RWPE2 (cell line): Measurements from ENCODE around the gene ADORA3.

Experiments used
- ATAC-seq: fragments of 200-7000 bp; cut with Tn5 transposase; 3 replicates; pipeline ENCODE4 v1.9.1; 2021; ENCODE audit warnings: low read depth
- DNase-seq: peaks from one replicate; pipeline ENCODE4 v3.0.0-alpha.2; 2020; ENCODE audit warnings: low spot score
- H3K27ac ChIP-seq: fragments of 450-650 bp; 2 replicates; pipeline ENCODE4 v1.5.1; 2017; ENCODE audit warnings: mild to moderate bottlenecking; ENCODE audit not compliant: poor library complexity, severe bottlenecking
- H3K27me3 ChIP-seq: fragments of 250-450 bp; sonication (Bioruptor Pico); 2 replicates; pipeline ENCODE4 v1.5.1; 2021; ENCODE audit warnings: mild to moderate bottlenecking, moderate library complexity; ENCODE audit not compliant: insufficient read depth, poor library complexity, severe bottlenecking
- H3K36me3 ChIP-seq: fragments of 250-450 bp; sonication (Bioruptor Pico); 2 replicates; pipeline ENCODE4 v1.5.1; 2020; ENCODE audit warnings: low read depth, mild to moderate bottlenecking, moderate library complexity
- H3K4me1 ChIP-seq: fragments of 250-450 bp; sonication (Bioruptor Pico); 2 replicates; pipeline ENCODE4 v1.5.1; 2021; ENCODE audit warnings: mild to moderate bottlenecking, moderate library complexity; ENCODE audit not compliant: insufficient read depth, poor library complexity, severe bottlenecking
- H3K4me3 ChIP-seq: fragments of 250-450 bp; sonication (Bioruptor Pico); 2 replicates; pipeline ENCODE4 v1.5.1; 2021; ENCODE audit warnings: mild to moderate bottlenecking, moderate library complexity; ENCODE audit not compliant: severe bottlenecking
- H3K9me3 ChIP-seq: fragments of 250-450 bp; sonication (Bioruptor Pico); 2 replicates; pipeline ENCODE4 v1.5.1; 2021; ENCODE audit warnings: mild to moderate bottlenecking, moderate library complexity; ENCODE audit not compliant: severe bottlenecking
- TF ChIP-seq, protein P1 (sequence below): fragments of 450-650 bp; IDR thresholded peaks from one replicate; pipeline ENCODE4 v1.5.1; 2017; ENCODE audit warnings: mild to moderate bottlenecking, moderate library complexity; ENCODE audit not compliant: poor library complexity, severe bottlenecking

The ADORA3 gene

GRCh38 chr1:111462370-111463028, 40.9 kb downstream of the ADORA3 start:
- no peaks in the 10 kb centered on the region for H3K4me1 ChIP-seq
- TF ChIP-seq, protein P1, sequence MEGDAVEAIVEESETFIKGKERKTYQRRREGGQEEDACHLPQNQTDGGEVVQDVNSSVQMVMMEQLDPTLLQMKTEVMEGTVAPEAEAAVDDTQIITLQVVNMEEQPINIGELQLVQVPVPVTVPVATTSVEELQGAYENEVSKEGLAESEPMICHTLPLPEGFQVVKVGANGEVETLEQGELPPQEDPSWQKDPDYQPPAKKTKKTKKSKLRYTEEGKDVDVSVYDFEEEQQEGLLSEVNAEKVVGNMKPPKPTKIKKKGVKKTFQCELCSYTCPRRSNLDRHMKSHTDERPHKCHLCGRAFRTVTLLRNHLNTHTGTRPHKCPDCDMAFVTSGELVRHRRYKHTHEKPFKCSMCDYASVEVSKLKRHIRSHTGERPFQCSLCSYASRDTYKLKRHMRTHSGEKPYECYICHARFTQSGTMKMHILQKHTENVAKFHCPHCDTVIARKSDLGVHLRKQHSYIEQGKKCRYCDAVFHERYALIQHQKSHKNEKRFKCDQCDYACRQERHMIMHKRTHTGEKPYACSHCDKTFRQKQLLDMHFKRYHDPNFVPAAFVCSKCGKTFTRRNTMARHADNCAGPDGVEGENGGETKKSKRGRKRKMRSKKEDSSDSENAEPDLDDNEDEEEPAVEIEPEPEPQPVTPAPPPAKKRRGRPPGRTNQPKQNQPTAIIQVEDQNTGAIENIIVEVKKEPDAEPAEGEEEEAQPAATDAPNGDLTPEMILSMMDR, result no peak
- no peak overlapping the region for H3K27ac ChIP-seq
- DNase-seq (no peak), ATAC-seq (no peak)
- no peaks in the 10 kb centered on the region for H3K9me3 ChIP-seq
- no peaks in the 10 kb centered on the region for H3K27me3 ChIP-seq
- H3K4me3 ChIP-seq, result no peak overlapping the region
- peaks cover 53% of the 10 kb centered on the region for H3K36me3 ChIP-seq

- ATAC-seq (no peak), DNase-seq (no peak)
- no peaks in the 10 kb centered on the region for H3K4me1 ChIP-seq
- peaks cover 60% of the 10 kb centered on the region for H3K36me3 ChIP-seq
- no peaks in the 10 kb centered on the region for H3K9me3 ChIP-seq
- H3K4me3 ChIP-seq, result no peak overlapping the region
- H3K27ac ChIP-seq, result no peak overlapping the region
- TF ChIP-seq, protein P1, result no peak
- no peaks in the 10 kb centered on the region for H3K27me3 ChIP-seq
Observed at GRCh38 chr1:111461765-111462164, 41.7 kb downstream of the ADORA3 start.

- Histone ChIP-seq H3K4me3 (no peak overlapping the region), H3K4me1 (peaks cover under 1% of the 10 kb centered on the region), H3K27ac (no peak overlapping the region), H3K9me3 (no peaks in the 10 kb centered on the region), H3K36me3 (peaks cover 89% of the 10 kb centered on the region), H3K27me3 (no peaks in the 10 kb centered on the region)
- DNase-seq (no peak), ATAC-seq (no peak)
- TF ChIP-seq, protein P1, result no peak
Observed at GRCh38 chr1:111455642-111456031, 47.8 kb downstream of the ADORA3 start.

- Histone ChIP-seq H3K4me3 (no peak overlapping the region), H3K9me3 (no peaks in the 10 kb centered on the region), H3K27me3 (no peaks in the 10 kb centered on the region), H3K27ac (no peak overlapping the region), H3K36me3 (peaks cover 89% of the 10 kb centered on the region), H3K4me1 (peaks cover 5% of the 10 kb centered on the region)
- DNase-seq, result no peak
- ATAC-seq, result no peak
- TF ChIP-seq, protein P1, result no peak
Observed at GRCh38 chr1:111454859-111455641, 48.4 kb downstream of the ADORA3 start.

- Histone ChIP-seq H3K9me3 (no peaks in the 10 kb centered on the region), H3K27me3 (no peaks in the 10 kb centered on the region), H3K4me1 (peaks cover 5% of the 10 kb centered on the region), H3K4me3 (no peak overlapping the region), H3K27ac (no peak overlapping the region), H3K36me3 (peaks cover 77% of the 10 kb centered on the region)
- ATAC-seq (no peak), DNase-seq (no peak)
- TF ChIP-seq, protein P1, result no peak
Observed at GRCh38 chr1:111453706-111454105, 49.7 kb downstream of the ADORA3 start.
